Myocyte (in vitro differentiated cells): ENCODE results near the gene COL4A6. TPM values are rescaled to one million over a fixed set of nuclear protein-coding genes. Genes with fewer than 3 reads are reported as not detected.
"Not testable (repeated sequence)": the region's sequence is repeated elsewhere in the genome, so short reads cannot be mapped to it uniquely, and the experiment has no call there.

Source experiments
- DNase-seq: peaks from one replicate; pipeline ENCODE4 v3.0.0-alpha.2; 2012; ENCODE audit warnings: low read depth
- total RNA-seq: library from RNA; depleted of rRNA; stranded (reverse); fragments of >200 nt; gene quantifications from 2 replicates; pipeline ENCODE4 v1.2.3, GENCODE V29; 2014

Gene COL4A6
- total RNA-seq, 1 donor from 2014 or later, result 0.27 TPM

- no peak for DNase-seq
Measured at GRCh38 chrX:108412783-108413182, 25.4 kb downstream of the COL4A6 start.

- no peak for DNase-seq
Measured at GRCh38 chrX:108399418-108400165, 38.6 kb downstream of the COL4A6 start.

GRCh38 chrX:108397627-108398391 is 40.4 kb downstream of the COL4A6 start:
- DNase-seq, result no peak

GRCh38 chrX:108396986-108397385 is 41.2 kb downstream of the COL4A6 start:
- no peak for DNase-seq

GRCh38 chrX:108396188-108396891 is 41.9 kb downstream of the COL4A6 start:
- DNase-seq, result no peak

GRCh38 chrX:108390976-108391717 is 47.1 kb downstream of the COL4A6 start:
- DNase-seq, result not testable (repeated sequence)

GRCh38 chrX:108384783-108385182 is 53.4 kb downstream of the COL4A6 start:
- peak; percentile 18 for DNase-seq

- DNase-seq, result no peak
Measured at GRCh38 chrX:108380222-108380621, 58.0 kb downstream of the COL4A6 start.

- DNase-seq, result not testable (repeated sequence)
Measured at GRCh38 chrX:108376821-108377220, 61.4 kb downstream of the COL4A6 start.

- DNase-seq, result not testable (repeated sequence)
Measured at GRCh38 chrX:108375591-108375990, 62.6 kb downstream of the COL4A6 start.

- DNase-seq, result no peak
Measured at GRCh38 chrX:108366644-108367406, 71.4 kb downstream of the COL4A6 start.

- DNase-seq, result no peak
Measured at GRCh38 chrX:108362026-108362425, 76.2 kb downstream of the COL4A6 start.

- no peak for DNase-seq
Measured at GRCh38 chrX:108361316-108361715, 76.9 kb downstream of the COL4A6 start.

GRCh38 chrX:108359806-108360602 is 78.2 kb downstream of the COL4A6 start:
- no peak for DNase-seq

- no peak for DNase-seq
Measured at GRCh38 chrX:108353452-108353851, 84.8 kb downstream of the COL4A6 start.

- DNase-seq, result no peak
Measured at GRCh38 chrX:108349210-108349609, 89.0 kb downstream of the COL4A6 start.

GRCh38 chrX:108348525-108348924 is 89.7 kb downstream of the COL4A6 start:
- DNase-seq, result peak; percentile 13

- peak; percentile 5 for DNase-seq
Measured at GRCh38 chrX:108347800-108348199, 90.4 kb downstream of the COL4A6 start.

GRCh38 chrX:108344216-108344615 is 94.0 kb downstream of the COL4A6 start:
- no peak for DNase-seq

GRCh38 chrX:108341947-108342346 is 96.3 kb downstream of the COL4A6 start:
- no peak for DNase-seq
